ENCODE results near the gene HNF1A.

Gene HNF1A

DNA sequence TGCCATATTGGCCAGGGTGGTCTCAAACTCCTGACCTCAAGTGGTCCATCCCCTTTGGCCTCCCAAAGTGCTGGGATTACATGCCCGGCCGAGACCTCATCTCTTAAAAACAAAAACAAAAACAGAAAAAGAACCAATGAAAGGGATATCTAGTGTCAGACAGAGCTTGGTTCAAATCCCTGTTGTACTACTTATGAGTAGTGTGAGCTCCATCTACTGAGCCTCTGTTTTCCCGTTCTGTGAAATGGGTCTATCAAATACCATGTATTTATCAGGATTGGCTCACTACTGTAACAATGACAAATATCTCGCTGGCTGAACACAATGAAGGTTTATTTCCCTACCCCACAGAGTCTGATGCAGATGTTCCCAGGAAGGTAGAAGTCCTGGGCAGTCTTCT lies 36.9 kb upstream of the HNF1A start:
- H3K27me3 ChIP-seq (ENCODE audit: control insufficient read depth in 3 of 3, insufficient read depth in 3 of 3, low read depth in 1 of 3, low read length in 3 of 3) = peaks cover 0 to 3% (median 0%) of the 10 kb centered on the region in 3 experiments
- H3K14ac ChIP-seq (ENCODE audit: low read length) = no peak overlapping the region
- no peak overlapping the region for H2BK15ac ChIP-seq (ENCODE audit: low read length)
- H3K4ac ChIP-seq (ENCODE audit: low read length) = no peak overlapping the region
- WGBS, 2 donors (ENCODE audit: extremely low coverage in 2 of 2, insufficient read length in 2 of 2, insufficient replicate concordance in 1 of 2) = no CpG with 5 or more reads among the region's 4 CpGs
- no peak overlapping the region for H4K91ac ChIP-seq (ENCODE audit: low read depth, low read length, poor library complexity)
- H2BK5ac ChIP-seq (ENCODE audit: low read length) = no peak overlapping the region
- no peak overlapping the region for H3K18ac ChIP-seq (ENCODE audit: low read length)
- no peaks in the 10 kb centered on the region for H3K79me1 ChIP-seq (ENCODE audit: low read depth, low read length)
- no peak overlapping the region for H3K9ac ChIP-seq (ENCODE audit: low read depth, low read length, poor library complexity)
- no peak overlapping the region for H2BK120ac ChIP-seq (ENCODE audit: low read depth, low read length)
- no peak for DNase-seq (ENCODE audit: low spot score)
- no peak overlapping the region for H3K27ac ChIP-seq (replicated peaks; ENCODE audit: low read length)
- no peak overlapping the region for H4K8ac ChIP-seq (ENCODE audit: low read depth, low read length)
- no peak overlapping the region for H3K4me2 ChIP-seq (ENCODE audit: insufficient read depth, low read length, poor library complexity, severe bottlenecking)
- H2BK12ac ChIP-seq (ENCODE audit: low read length) = no peak overlapping the region
- H3K4me3 ChIP-seq (ENCODE audit: low read length in 2 of 2) = no peak overlapping the region
- no peaks in the 10 kb centered on the region for H3K9me3 ChIP-seq (replicated peaks in 1 of 2; ENCODE audit: control insufficient read depth in 2 of 2, insufficient read depth in 1 of 2, low read depth in 1 of 2, low read length in 2 of 2)
- H3K23ac ChIP-seq (ENCODE audit: low read depth, low read length, poor library complexity) = no peak overlapping the region
- H2AFZ ChIP-seq (ENCODE audit: low read length) = no peak overlapping the region
- no peaks in the 10 kb centered on the region for H3K36me3 ChIP-seq (replicated peaks in 1 of 2; ENCODE audit: control insufficient read depth in 2 of 2, insufficient read depth in 2 of 2, low read length in 2 of 2)
- H2AK5ac ChIP-seq (ENCODE audit: low read depth, low read length) = no peak overlapping the region
- H3K4me1 ChIP-seq (ENCODE audit: control insufficient read depth in 2 of 2, insufficient read depth in 1 of 2, low read depth in 1 of 2, low read length in 2 of 2) = peaks cover 0 to 2% of the 10 kb centered on the region in 2 donors

- Histone ChIP-seq H3K27ac (replicated peaks; ENCODE audit: low read length) (no peak overlapping the region), H3K4ac (ENCODE audit: low read length) (no peak overlapping the region), H2AK5ac (ENCODE audit: low read depth, low read length) (no peak overlapping the region), H3K36me3 (replicated peaks in 1 of 2; ENCODE audit: control insufficient read depth in 2 of 2, insufficient read depth in 2 of 2, low read length in 2 of 2) (no peaks in the 10 kb centered on the region), H2BK15ac (ENCODE audit: low read length) (no peak overlapping the region), H2BK12ac (ENCODE audit: low read length) (no peak overlapping the region), H4K91ac (ENCODE audit: low read depth, low read length, poor library complexity) (no peak overlapping the region), H3K4me3 (ENCODE audit: low read length in 2 of 2) (no peak overlapping the region), H3K79me1 (ENCODE audit: low read depth, low read length) (no peaks in the 10 kb centered on the region), H3K9ac (ENCODE audit: low read depth, low read length, poor library complexity) (no peak overlapping the region), H3K4me2 (ENCODE audit: insufficient read depth, low read length, poor library complexity, severe bottlenecking) (no peak overlapping the region), H3K27me3 (ENCODE audit: control insufficient read depth in 3 of 3, insufficient read depth in 3 of 3, low read depth in 1 of 3, low read length in 3 of 3) (peaks cover 0 to 3% (median 0%) of the 10 kb centered on the region in 3 experiments), H3K23ac (ENCODE audit: low read depth, low read length, poor library complexity) (no peak overlapping the region), H4K8ac (ENCODE audit: low read depth, low read length) (no peak overlapping the region), H2AFZ (ENCODE audit: low read length) (no peak overlapping the region), H3K18ac (ENCODE audit: low read length) (no peak overlapping the region), H3K4me1 (ENCODE audit: control insufficient read depth in 2 of 2, insufficient read depth in 1 of 2, low read depth in 1 of 2, low read length in 2 of 2) (peaks cover 0 to 2% of the 10 kb centered on the region in 2 donors), H2BK5ac (ENCODE audit: low read length) (no peak overlapping the region), H3K14ac (ENCODE audit: low read length) (no peak overlapping the region), H3K9me3 (replicated peaks in 1 of 2; ENCODE audit: control insufficient read depth in 2 of 2, insufficient read depth in 1 of 2, low read depth in 1 of 2, low read length in 2 of 2) (no peaks in the 10 kb centered on the region), H2BK120ac (ENCODE audit: low read depth, low read length) (no peak overlapping the region)
- DNase-seq (ENCODE audit: low spot score) = no peak
- no CpG with 5 or more reads among the region's 3 CpGs for WGBS, 2 donors (ENCODE audit: extremely low coverage in 2 of 2, insufficient read length in 2 of 2, insufficient replicate concordance in 1 of 2)
These were observed 36.4 kb upstream of the HNF1A start for GRCh38 chr12:120941846-120942405.

DNA sequence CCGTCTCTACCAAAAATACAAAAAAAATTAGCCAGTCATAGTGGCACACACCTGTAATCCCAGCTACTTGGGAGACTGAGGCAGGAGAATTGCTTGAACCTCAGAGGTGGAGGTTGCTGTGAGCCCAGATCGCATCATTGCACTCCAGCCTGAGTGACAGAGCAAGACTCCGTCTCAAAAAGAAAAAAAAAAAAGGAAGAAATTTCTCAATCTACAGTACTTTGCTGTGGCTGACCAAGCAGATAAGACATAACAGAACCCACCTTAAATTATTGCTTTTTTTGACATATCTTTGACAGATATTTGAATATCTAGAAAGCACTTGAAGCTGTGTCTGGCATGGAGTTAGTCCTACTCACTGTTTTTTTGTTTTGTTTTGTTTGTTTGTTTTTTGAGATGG lies 34.9 kb upstream of the HNF1A start:
- no peak overlapping the region for H2BK5ac ChIP-seq (ENCODE audit: low read length)
- H2BK15ac ChIP-seq (ENCODE audit: low read length) = no peak overlapping the region
- H3K27me3 ChIP-seq (ENCODE audit: control insufficient read depth in 3 of 3, insufficient read depth in 3 of 3, low read depth in 1 of 3, low read length in 3 of 3) = peaks cover 0 to 3% (median 0%) of the 10 kb centered on the region in 3 experiments
- WGBS, 2 donors (ENCODE audit: extremely low coverage in 2 of 2, insufficient read length in 2 of 2, insufficient replicate concordance in 1 of 2) = no CpG with 5 or more reads among the region's 3 CpGs
- no peak overlapping the region for H2BK12ac ChIP-seq (ENCODE audit: low read length)
- H3K23ac ChIP-seq (ENCODE audit: low read depth, low read length, poor library complexity) = no peak overlapping the region
- no peak overlapping the region for H2AK5ac ChIP-seq (ENCODE audit: low read depth, low read length)
- DNase-seq (ENCODE audit: low spot score) = no peak
- H3K79me1 ChIP-seq (ENCODE audit: low read depth, low read length) = no peaks in the 10 kb centered on the region
- no peaks in the 10 kb centered on the region for H3K9me3 ChIP-seq (replicated peaks in 1 of 2; ENCODE audit: control insufficient read depth in 2 of 2, insufficient read depth in 1 of 2, low read depth in 1 of 2, low read length in 2 of 2)
- H3K4me2 ChIP-seq (ENCODE audit: insufficient read depth, low read length, poor library complexity, severe bottlenecking) = no peak overlapping the region
- no peak overlapping the region for H3K18ac ChIP-seq (ENCODE audit: low read length)
- H3K9ac ChIP-seq (ENCODE audit: low read depth, low read length, poor library complexity) = no peak overlapping the region
- H3K4ac ChIP-seq (ENCODE audit: low read length) = no peak overlapping the region
- H3K36me3 ChIP-seq (replicated peaks in 1 of 2; ENCODE audit: control insufficient read depth in 2 of 2, insufficient read depth in 2 of 2, low read length in 2 of 2) = no peaks in the 10 kb centered on the region
- H4K8ac ChIP-seq (ENCODE audit: low read depth, low read length) = no peak overlapping the region
- H3K4me1 ChIP-seq (ENCODE audit: control insufficient read depth in 2 of 2, insufficient read depth in 1 of 2, low read depth in 1 of 2, low read length in 2 of 2) = no peaks in the 10 kb centered on the region
- no peak overlapping the region for H3K27ac ChIP-seq (replicated peaks; ENCODE audit: low read length)
- no peak overlapping the region for H2AFZ ChIP-seq (ENCODE audit: low read length)
- H2BK120ac ChIP-seq (ENCODE audit: low read depth, low read length) = no peak overlapping the region
- H3K14ac ChIP-seq (ENCODE audit: low read length) = no peak overlapping the region
- no peak overlapping the region for H4K91ac ChIP-seq (ENCODE audit: low read depth, low read length, poor library complexity)
- no peak overlapping the region for H3K4me3 ChIP-seq (ENCODE audit: low read length in 2 of 2)

DNA sequence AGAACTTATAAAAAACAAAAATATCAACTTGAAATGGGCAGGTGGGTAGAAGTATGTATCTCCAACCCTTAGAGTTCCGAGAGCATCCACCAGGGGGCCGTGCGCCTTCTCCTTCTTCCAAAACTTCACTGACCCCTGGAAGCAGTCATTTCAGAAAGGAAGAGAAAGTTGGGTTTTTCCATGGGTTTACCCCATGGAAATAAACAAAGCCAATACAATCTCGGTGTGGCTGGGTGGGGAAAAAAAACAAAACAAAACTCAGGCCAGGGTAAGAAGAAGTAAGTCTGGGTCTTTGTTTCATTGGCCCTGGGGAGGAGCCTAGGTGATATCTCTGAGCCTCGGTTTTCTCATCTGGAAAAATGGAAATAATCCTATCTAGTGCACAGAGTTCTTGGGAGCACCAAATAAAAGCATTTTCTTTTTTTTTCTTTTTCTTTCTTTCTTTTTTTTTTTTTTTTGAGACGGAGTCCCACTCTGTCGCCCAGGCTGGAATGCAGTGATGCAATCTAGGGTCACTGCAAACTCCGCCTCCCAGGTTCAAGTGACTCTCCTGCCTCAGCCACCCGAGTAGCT lies 33.6 kb upstream of the HNF1A start:
- no CpG with 5 or more reads among the region's 9 CpGs for WGBS, 2 donors (ENCODE audit: extremely low coverage in 2 of 2, insufficient read length in 2 of 2, insufficient replicate concordance in 1 of 2)
- Histone ChIP-seq H3K4me2 (ENCODE audit: insufficient read depth, low read length, poor library complexity, severe bottlenecking) (no peak overlapping the region), H2BK12ac (ENCODE audit: low read length) (no peak overlapping the region), H3K14ac (ENCODE audit: low read length) (no peak overlapping the region), H3K27ac (replicated peaks; ENCODE audit: low read length) (no peak overlapping the region), H3K9me3 (replicated peaks in 1 of 2; ENCODE audit: control insufficient read depth in 2 of 2, insufficient read depth in 1 of 2, low read depth in 1 of 2, low read length in 2 of 2) (no peaks in the 10 kb centered on the region), H3K4me3 (ENCODE audit: low read length in 2 of 2) (no peak overlapping the region), H3K23ac (ENCODE audit: low read depth, low read length, poor library complexity) (no peak overlapping the region), H3K9ac (ENCODE audit: low read depth, low read length, poor library complexity) (no peak overlapping the region), H3K4me1 (ENCODE audit: control insufficient read depth in 2 of 2, insufficient read depth in 1 of 2, low read depth in 1 of 2, low read length in 2 of 2) (no peaks in the 10 kb centered on the region), H2AFZ (ENCODE audit: low read length) (no peak overlapping the region), H3K36me3 (replicated peaks in 1 of 2; ENCODE audit: control insufficient read depth in 2 of 2, insufficient read depth in 2 of 2, low read length in 2 of 2) (no peaks in the 10 kb centered on the region), H3K18ac (ENCODE audit: low read length) (no peak overlapping the region), H2AK5ac (ENCODE audit: low read depth, low read length) (no peak overlapping the region), H3K79me1 (ENCODE audit: low read depth, low read length) (no peaks in the 10 kb centered on the region), H2BK5ac (ENCODE audit: low read length) (no peak overlapping the region), H2BK120ac (ENCODE audit: low read depth, low read length) (no peak overlapping the region), H3K27me3 (ENCODE audit: control insufficient read depth in 3 of 3, insufficient read depth in 3 of 3, low read depth in 1 of 3, low read length in 3 of 3) (peaks cover 0 to 3% (median 0%) of the 10 kb centered on the region in 3 experiments), H2BK15ac (ENCODE audit: low read length) (no peak overlapping the region), H4K91ac (ENCODE audit: low read depth, low read length, poor library complexity) (no peak overlapping the region), H3K4ac (ENCODE audit: low read length) (no peak overlapping the region), H4K8ac (ENCODE audit: low read depth, low read length) (no peak overlapping the region)
- peak; percentile 42 for DNase-seq (ENCODE audit: low spot score)
